Suprapubic skin (tissue), 3 donors: Measurements from ENCODE around the gene CCBE1.

Experiments used
- CTCF ChIP-seq, 2 donors: fragments of 200-600 bp in 1 of 2; fragments of 450-650 bp in 1 of 2; sonication (generic) in 1 of 2; IDR thresholded peaks; one replicate each; pipeline ENCODE4 v1.5.1; 2016 to 2019; ENCODE audit warnings: antibody characterized with exemption in 2 of 2, mild to moderate bottlenecking in 1 of 2, moderate library complexity in 1 of 2
- POLR2AphosphoS5 ChIP-seq, 3 donors: sonication (generic); formaldehyde crosslinking; IDR thresholded peaks; one replicate each; pipeline ENCODE4 v1.6.1; 2017; ENCODE audit warnings: antibody characterized with exemption in 3 of 3

- no peak for TF ChIP-seq CTCF (IDR thresholded peaks at IDR 0.05)
- no peak for TF ChIP-seq POLR2AphosphoS5 (IDR thresholded peaks at IDR 0.05)
Observed at GRCh38 chr18:59481436-59481835, 215.8 kb downstream of the CCBE1 start.
